GM19035 (cell line): ENCODE results near the gene ARHGAP29.

Source experiments
- ATAC-seq: cut with Tn5 transposase; IDR thresholded peaks from one replicate; pipeline ENCODE4 v1.9.1; 2021; ENCODE audit not compliant: unreplicated experiment

Gene ARHGAP29

GRCh38 chr1:94237291-94238226, at the start of gene ARHGAP29:
TSS of gene ARHGAP29 (minus strand) at chr1:94237584. CDS start at chr1:94231611, 5,973 bp downstream.
- ATAC-seq: peak; percentile 88

- no peak for ATAC-seq
Observed at GRCh38 chr1:94286864-94287437, 49.6 kb upstream of the ARHGAP29 start.

- ATAC-seq: no peak
Observed at GRCh38 chr1:94285031-94285654, 47.8 kb upstream of the ARHGAP29 start.

DNA sequence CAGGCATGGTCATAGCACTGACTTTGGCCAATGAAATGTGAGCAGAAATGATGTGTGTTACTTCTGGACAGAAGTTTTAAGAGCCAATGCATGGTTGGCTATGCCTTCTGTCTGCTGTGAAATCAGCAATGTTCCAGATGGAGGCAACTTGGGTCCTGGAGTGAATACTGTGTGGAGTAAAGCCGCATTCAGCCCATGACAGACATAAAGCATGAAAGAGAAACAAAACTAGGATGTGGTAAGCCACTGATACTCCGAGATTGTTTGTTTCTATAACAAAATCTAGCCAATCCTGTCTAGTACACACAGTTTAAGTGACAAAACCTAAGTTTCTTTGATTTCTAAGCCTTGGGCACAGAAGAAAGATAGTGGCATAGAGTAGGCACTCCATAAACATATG, 47.1 kb upstream of the ARHGAP29 start:
- ATAC-seq: peak; percentile 88

GRCh38 chr1:94283462-94283861, 46.1 kb upstream of the ARHGAP29 start:
- no peak for ATAC-seq

DNA sequence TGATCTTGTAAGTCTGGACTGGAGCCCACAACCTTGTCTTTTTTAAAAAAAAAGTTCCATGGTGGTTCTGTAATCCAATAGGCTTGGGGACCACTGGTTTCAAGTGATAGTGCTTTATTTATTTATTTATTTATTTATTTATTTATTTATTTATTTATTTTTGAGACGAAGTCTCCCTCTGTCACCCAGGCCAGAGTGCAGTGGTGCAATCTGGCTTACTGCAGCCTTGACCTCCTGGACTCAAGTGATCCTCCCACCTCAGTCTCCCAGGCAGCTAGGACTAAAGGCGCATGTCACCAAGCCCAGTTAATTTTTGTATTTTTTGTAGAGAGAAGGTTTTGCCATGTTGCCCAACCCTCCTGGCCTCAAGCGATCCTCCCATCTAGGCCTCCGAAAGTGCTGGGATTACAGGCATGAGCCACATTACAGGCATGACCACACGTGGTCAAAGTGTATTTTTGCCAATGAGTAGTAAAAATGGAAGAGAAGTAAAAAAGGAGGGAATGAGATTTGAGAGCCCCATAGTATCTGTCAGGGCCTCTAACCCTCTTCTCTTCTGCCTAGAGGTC, 44.8 kb upstream of the ARHGAP29 start:
- no peak for ATAC-seq

DNA sequence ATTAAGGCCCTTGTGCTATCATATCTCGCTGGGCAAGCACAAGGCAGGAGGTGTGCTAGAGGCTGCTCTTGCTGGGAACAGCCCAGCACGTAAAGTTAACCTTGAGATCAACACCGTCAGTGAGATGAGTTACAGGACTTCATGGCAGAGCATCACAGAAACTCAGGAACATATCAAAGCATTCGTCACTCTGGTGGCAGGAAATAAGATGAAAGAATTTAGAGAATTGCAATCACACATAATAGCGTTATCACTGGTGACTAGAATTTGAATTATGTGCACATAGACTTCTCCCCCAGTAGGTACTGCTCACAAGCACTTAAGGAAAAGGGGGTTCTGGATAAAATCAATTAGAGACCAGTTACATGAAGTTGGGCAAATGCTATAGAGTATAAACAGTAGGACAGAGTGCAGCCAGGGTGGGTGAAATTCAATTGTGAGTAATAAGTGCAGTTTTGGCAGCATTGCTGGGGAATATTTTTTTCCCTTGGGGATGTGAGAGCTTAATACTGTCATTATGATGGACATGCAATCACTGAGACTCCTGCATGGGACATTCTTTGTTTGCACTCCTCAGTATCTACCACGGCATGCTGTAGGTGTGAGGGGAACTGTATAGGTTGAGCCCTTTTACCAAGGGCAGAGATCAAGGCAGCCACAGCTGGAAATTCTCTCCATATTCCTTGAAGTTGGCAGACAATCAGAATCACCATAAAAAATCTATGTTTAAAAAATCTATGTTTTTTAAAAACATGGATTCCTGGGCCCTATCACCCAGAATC, 44.2 kb upstream of the ARHGAP29 start:
- ATAC-seq: no peak

- ATAC-seq: no peak
Observed at GRCh38 chr1:94280541-94280940, 43.2 kb upstream of the ARHGAP29 start.

- no peak for ATAC-seq
Observed at GRCh38 chr1:94279462-94279861, 42.1 kb upstream of the ARHGAP29 start.

- no peak for ATAC-seq
Observed at GRCh38 chr1:94279038-94279437, 41.7 kb upstream of the ARHGAP29 start.

DNA sequence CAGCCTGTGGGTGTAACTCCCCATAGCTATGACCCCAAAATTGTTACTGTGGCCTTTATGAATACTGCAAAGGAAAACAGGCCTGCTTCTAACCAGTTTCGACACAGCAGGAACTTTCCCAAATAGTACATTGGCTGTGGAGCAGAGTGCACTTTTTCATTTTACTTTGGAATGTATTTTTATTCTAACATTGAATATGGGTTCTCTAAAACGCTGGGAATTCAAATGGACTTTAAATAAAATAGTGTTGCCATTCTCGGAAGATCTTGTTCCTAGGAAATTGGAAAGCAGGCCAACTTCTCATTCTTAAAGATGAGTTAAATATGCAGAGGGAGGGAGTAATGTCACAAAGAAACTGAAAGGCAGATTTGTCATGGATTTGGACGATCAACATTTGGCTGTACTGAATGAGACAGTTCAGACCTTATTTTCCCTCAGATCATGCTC, 39.6 kb upstream of the ARHGAP29 start:
- ATAC-seq: no peak

- no peak for ATAC-seq
Observed at GRCh38 chr1:94275083-94275482, 37.7 kb upstream of the ARHGAP29 start.

DNA sequence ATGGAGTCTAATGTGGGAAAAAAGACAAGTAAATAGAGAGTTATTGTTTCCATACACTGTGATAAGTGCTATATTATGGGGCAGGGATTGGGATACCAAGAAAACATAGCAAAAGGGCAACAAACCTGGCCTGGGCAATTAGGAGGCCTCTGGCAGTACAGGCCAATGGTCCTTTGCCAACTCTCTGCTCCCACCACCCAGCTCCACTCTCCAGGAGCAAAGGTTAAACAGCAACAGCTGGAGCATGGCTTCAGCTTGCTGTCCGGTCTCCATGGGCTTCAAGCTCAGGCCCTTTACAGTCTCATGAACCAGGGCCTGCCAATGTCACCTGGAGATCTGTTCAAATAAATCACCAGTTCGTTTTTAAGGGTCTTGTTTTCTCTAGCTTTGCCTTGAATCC, 37.2 kb upstream of the ARHGAP29 start:
- ATAC-seq: no peak

DNA sequence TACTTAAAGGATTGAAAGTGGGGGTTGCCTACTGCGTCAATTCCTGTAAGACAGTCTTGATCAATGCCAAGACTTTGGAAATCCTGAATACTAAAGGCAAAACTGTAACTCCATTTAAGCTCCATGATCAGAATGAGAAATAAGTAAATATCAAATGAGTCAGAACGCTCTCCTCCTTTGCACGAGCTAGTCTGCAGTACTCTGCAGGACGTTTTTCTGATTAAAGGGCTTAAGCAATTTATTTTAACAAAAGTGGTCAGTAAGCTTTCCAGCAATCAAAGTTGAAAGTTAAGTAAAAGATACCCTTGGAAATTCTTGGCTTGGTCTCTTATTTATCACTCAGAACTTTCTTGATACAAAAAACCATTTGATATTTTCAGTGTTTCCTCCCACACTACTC, 35.7 kb upstream of the ARHGAP29 start:
- ATAC-seq: no peak

GRCh38 chr1:94272388-94272787, 35.0 kb upstream of the ARHGAP29 start:
- ATAC-seq: no peak

DNA sequence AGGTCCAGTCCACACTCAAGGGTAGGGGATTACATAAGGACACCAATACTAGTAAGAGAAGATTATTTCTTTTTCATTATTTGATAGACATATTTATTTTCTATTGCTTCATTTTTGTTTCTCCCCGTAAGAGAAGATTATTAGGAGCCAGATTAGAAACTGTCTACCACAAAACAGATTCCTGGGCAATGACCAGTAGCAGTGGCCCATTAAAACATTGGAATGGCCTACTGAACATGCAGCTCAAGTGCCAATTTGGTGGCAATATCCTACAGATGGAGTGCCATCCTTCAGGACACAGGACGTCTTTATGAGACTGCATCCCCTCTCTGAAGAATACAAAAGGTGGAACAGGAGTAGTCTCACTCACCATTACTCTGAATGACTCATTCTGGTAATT, 34.0 kb upstream of the ARHGAP29 start:
- ATAC-seq: no peak

- ATAC-seq: no peak
Observed at GRCh38 chr1:94270801-94271203, 33.4 kb upstream of the ARHGAP29 start.

DNA sequence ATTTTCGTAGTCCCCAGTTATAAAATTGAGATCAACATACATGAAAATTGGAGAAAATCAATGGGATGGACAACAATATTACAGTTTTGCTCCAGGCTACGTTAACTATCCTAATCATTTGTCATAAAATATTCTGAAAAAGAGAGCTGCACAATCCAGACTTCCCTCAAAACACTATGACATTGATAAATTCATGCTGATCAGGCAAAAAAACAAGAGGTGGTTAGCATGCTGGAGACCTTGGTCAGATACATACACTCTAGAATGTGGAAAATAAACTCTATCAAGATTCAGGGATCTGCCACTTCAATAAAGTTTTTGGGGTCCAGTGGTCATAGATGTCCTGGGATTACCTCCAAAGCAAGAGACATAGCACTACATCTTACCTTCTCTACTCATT, 32.5 kb upstream of the ARHGAP29 start:
- no peak for ATAC-seq

DNA sequence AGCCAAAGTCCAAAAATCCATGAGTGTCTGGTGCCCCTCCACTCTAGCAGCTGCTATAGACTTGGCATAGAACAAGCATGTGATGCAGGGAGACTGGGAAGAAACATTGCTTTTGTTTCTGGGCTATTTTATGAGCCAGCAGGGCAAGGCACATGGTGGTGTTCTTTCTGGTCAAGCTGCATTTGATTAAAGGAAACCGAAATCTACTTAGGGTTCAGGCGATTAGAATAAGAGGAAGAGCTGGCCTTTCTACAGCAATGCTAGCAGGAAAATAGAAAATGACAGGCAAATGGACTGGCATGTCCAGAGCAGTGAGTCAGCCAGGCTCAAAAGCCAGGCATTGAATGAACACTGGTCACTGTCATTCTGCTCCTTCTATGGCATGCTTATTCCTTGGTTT, 28.5 kb upstream of the ARHGAP29 start:
- ATAC-seq: no peak

DNA sequence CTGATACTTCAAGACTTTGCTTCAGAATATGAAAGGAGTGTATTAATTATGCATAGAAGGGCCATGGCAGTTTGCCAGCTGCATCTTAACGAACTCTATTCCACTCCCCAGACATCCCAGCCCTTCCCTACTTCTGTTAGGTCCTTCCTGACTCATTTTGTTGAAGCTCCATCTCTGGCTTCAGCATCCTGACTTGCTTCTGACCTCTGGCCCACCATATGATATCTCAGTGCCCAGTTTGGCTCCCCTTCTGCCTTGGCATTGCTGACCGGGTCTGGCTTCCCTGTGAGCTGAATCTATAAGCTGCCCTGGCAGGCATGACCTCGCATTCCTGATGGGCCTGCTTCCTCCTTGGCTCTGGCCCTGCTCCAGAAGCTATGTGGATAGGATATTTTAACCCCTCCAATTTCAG, 27.6 kb upstream of the ARHGAP29 start:
- ATAC-seq: no peak
